NCI-H2227 treated with DMSO at 0.1 percent for 48 hours (cell line): ENCODE data around the gene TSEN15.

Source experiments
- DNase-seq: peaks from one replicate; lab custom pipeline; 2025; lab: John Stamatoyannopoulos, UW

TSEN15 gene

GRCh38 chr1:184101571-184101970 lies 50.0 kb downstream of the TSEN15 start:
- no peak for DNase-seq

GRCh38 chr1:184110272-184111204 lies 59.0 kb downstream of the TSEN15 start:
- DNase-seq, result no peak

GRCh38 chr1:184112176-184112948 lies 60.8 kb downstream of the TSEN15 start:
- no peak for DNase-seq

- no peak for DNase-seq
These were observed 61.7 kb downstream of the TSEN15 start for GRCh38 chr1:184113251-184113650.

- no peak for DNase-seq
These were observed 63.4 kb downstream of the TSEN15 start for GRCh38 chr1:184114818-184115398.

GRCh38 chr1:184116287-184116686 lies 64.8 kb downstream of the TSEN15 start:
- DNase-seq, result no peak

- no peak for DNase-seq
These were observed 66.5 kb downstream of the TSEN15 start for GRCh38 chr1:184118046-184118445.
